Mammary epithelial cell (primary cell): ENCODE measurements around the gene ST6GAL1.

ENCODE experiments used
- CTCF ChIP-seq, 2 donors: IDR thresholded peaks in 1 of 2; conservative IDR thresholded peaks in 1 of 2; 2 replicates each; pipeline ENCODE4 v1.5.1; 2011 to 2012; ENCODE audit warnings: inconsistent platforms in 2 of 2, low read length in 2 of 2, mild to moderate bottlenecking in 2 of 2, control low read depth in 1 of 2, low read depth in 1 of 2; ENCODE audit not compliant: insufficient read depth in 1 of 2; ENCODE audit errors: extremely low read depth in 1 of 2
- EZH2 ChIP-seq: IDR thresholded peaks from 2 replicates; pipeline ENCODE4 v1.6.1; 2012; ENCODE audit warnings: low read length, inconsistent platforms, borderline replicate concordance

- TF ChIP-seq EZH2 (no peak), CTCF (conservative IDR thresholded peaks at IDR 0.05 in 1 of 2, IDR thresholded peaks at IDR 0.05 in 1 of 2; ENCODE audit: extremely low read depth in 1 of 2, insufficient read depth in 1 of 2, low read depth in 1 of 2, low read length in 2 of 2) (no peak)
Observed at GRCh38 chr3:186986816-186987215, 56.5 kb downstream of the ST6GAL1 start.
